Esophagus muscularis mucosa (tissue), 4 donors: ENCODE data around the gene TNFRSF1B.

ENCODE experiments used
- CTCF ChIP-seq, 3 experiments: fragments of 200-600 bp in 2 of 3; fragments of 450-650 bp in 1 of 3; sonication (generic) in 2 of 3; IDR thresholded peaks; one replicate each; pipeline ENCODE4 v1.5.1; 2017 to 2019; ENCODE audit warnings: antibody characterized with exemption in 3 of 3, mild to moderate bottlenecking in 2 of 3, moderate library complexity in 1 of 3
- EP300 ChIP-seq: sonication (generic); formaldehyde crosslinking; IDR thresholded peaks from one replicate; pipeline ENCODE4 v1.6.1; 2017; ENCODE audit warnings: antibody characterized with exemption
- POLR2A ChIP-seq: fragments of 450-650 bp; IDR thresholded peaks from one replicate; pipeline ENCODE4 v1.6.1; 2017; ENCODE audit warnings: antibody characterized with exemption, moderate library complexity, mild to moderate bottlenecking, low read depth

DNA sequence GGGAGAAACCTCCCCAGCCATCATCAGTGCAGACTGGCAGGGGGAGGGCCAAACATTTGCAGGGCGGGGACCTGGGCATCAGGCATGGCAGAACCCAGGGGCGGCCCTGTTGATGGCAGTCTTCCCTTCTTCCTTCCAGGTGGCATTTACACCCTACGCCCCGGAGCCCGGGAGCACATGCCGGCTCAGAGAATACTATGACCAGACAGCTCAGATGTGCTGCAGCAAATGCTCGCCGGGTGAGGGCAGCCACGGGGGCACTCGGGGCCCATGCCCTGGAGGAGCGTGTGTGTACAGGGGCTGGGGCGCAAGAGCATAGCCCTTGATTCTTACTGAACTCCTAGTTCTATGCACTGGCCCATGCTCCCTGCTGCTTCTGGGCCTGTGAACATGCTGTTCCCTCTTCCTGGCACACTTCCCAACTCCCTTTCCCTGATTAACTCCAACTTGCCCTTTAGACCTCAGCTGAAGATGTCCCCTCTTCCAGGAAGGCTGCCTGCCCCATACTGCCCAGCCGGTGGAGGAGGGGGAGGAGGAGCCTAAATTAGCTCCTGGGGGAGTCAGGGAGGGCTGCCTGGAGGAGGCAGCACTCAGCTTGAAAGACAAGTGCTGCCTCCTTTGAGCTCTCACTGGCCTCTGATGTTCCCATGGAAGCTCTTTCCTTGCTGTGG lies 22.0 kb downstream of the TNFRSF1B start:
- TF ChIP-seq CTCF (IDR thresholded peaks at IDR 0.05), result no peak
- no peak for TF ChIP-seq POLR2A
- no peak for TF ChIP-seq EP300
